ENCODE data around the gene GREB1L. TPM values are rescaled to one million over a fixed set of nuclear protein-coding genes. Genes with fewer than 3 reads are reported as not detected.

GREB1L gene
- polyA plus RNA-seq, 1 donor (not counting 4 experiments of a cell fraction or from before 2014, with no cell fraction given), result 5.5 TPM

DNA sequence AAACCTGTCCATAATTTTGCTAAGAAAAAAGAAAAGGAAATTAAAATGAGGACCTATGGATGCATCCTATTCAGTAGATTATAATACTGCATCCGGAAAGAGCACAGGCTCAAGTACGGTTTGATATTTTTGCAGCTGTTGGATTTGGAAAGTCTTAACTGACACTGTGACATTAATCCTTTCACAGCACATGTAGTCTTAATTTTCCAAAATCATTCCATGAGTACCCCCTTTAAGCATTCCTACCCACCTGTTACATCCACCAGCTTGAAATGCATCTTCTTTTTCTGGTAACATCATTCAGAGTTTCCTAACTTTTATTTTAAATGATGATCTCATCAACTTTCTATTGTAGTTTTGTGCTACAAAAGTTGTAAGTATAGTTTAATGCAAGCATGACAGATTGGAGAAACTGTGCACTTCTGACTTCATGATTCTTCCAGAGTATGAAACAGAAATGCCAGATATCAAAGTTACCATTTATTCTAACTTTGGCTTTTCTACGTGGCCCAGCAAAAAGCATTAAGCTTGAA lies 244.9 kb downstream of the GREB1L start:
- no peak for TF ChIP-seq EZH2 (IDR thresholded peaks at IDR 0.05; ENCODE audit: low read length)
- TF ChIP-seq, protein P1, sequence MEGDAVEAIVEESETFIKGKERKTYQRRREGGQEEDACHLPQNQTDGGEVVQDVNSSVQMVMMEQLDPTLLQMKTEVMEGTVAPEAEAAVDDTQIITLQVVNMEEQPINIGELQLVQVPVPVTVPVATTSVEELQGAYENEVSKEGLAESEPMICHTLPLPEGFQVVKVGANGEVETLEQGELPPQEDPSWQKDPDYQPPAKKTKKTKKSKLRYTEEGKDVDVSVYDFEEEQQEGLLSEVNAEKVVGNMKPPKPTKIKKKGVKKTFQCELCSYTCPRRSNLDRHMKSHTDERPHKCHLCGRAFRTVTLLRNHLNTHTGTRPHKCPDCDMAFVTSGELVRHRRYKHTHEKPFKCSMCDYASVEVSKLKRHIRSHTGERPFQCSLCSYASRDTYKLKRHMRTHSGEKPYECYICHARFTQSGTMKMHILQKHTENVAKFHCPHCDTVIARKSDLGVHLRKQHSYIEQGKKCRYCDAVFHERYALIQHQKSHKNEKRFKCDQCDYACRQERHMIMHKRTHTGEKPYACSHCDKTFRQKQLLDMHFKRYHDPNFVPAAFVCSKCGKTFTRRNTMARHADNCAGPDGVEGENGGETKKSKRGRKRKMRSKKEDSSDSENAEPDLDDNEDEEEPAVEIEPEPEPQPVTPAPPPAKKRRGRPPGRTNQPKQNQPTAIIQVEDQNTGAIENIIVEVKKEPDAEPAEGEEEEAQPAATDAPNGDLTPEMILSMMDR (optimal IDR thresholded peaks at IDR 0.05 in 1 of 3, IDR thresholded peaks at IDR 0.05 in 1 of 3, conservative IDR thresholded peaks at IDR 0.05 in 1 of 3; ENCODE audit: extremely low read depth in 1 of 3, insufficient read depth in 2 of 3, low read length in 3 of 3), result no peak
- H3K4me2 ChIP-seq (ENCODE audit: control insufficient read depth, extremely low read depth, insufficient read depth, low read depth, low read length), result no peak overlapping the region
- dilution Hi-C loops (cut with MboI; ENCODE audit: extremely low pct_ligation_motif_present, low sequenced_read_pairs), result no loop called here
- no peak overlapping the region for H3K27ac ChIP-seq (ENCODE audit: control insufficient read depth, insufficient read depth, low read length)
- no peak for DNase-seq (ENCODE audit: low read depth, low spot score)
- no peaks in the 10 kb centered on the region for H3K9me1 ChIP-seq (ENCODE audit: control insufficient read depth, extremely low read depth, insufficient read depth, low read length)
- FAIRE-seq, result no peak
- no peaks in the 10 kb centered on the region for H3K27me3 ChIP-seq (ENCODE audit: control insufficient read depth, extremely low read depth, insufficient read depth, low read length)
- H4K20me1 ChIP-seq (ENCODE audit: control insufficient read depth, extremely low read depth, insufficient read depth, low read length), result no peaks in the 10 kb centered on the region
- no peaks in the 10 kb centered on the region for H3K36me3 ChIP-seq (ENCODE audit: control insufficient read depth in 2 of 2, extremely low read depth in 1 of 2, insufficient read depth in 2 of 2, low read length in 2 of 2)
- H3K79me2 ChIP-seq (ENCODE audit: control insufficient read depth, insufficient read depth, low read length), result no peaks in the 10 kb centered on the region
- no peak overlapping the region for H3K9ac ChIP-seq (ENCODE audit: control insufficient read depth, extremely low read depth, insufficient read depth, low read length)
- H3K4me1 ChIP-seq (ENCODE audit: control insufficient read depth, extremely low read depth, insufficient read depth, low read length), result no peaks in the 10 kb centered on the region
- H3K4me3 ChIP-seq (ENCODE audit: control insufficient read depth in 2 of 3, extremely low read depth in 1 of 3, insufficient read depth in 2 of 3, low read depth in 1 of 3, low read length in 3 of 3), result no peak overlapping the region
- H2AFZ ChIP-seq (ENCODE audit: control insufficient read depth, low read length), result no peak overlapping the region
- H3K9me3 ChIP-seq (ENCODE audit: control insufficient read depth, low read depth, low read length), result no peaks in the 10 kb centered on the region

DNA sequence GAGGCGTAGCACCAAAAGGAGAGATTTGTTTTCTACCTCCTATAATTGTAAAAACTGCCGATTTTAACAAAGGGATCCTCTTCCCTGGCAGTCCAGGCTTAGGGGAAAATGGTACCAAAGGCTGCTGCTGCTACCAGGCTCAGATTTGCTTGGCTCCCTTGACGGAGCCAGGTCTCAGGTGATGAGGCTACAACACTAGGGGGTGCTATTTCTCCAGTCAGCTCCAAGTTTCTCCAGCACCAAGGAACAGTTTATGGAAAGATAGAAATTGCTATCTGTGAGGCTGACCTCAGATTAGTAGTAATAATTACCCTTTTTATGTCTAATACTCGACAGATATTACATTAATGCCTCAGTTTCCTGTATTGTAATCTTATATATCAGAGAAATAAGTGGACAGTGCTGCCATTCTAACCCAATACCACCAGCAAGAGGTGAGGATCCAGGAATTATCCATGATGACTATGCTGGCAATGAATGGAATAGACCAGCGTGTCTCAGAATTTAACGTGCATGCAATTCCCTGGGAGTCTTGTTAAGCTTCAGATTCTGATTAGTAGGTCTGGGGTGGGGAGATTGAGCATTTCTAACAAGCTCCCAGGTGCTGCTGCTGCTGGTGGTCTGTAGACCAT lies 247.2 kb downstream of the GREB1L start:
- Histone ChIP-seq H4K20me1 (ENCODE audit: control insufficient read depth, extremely low read depth, insufficient read depth, low read length) (no peaks in the 10 kb centered on the region), H3K9me1 (ENCODE audit: control insufficient read depth, extremely low read depth, insufficient read depth, low read length) (no peaks in the 10 kb centered on the region), H2AFZ (ENCODE audit: control insufficient read depth, low read length) (no peak overlapping the region), H3K9me3 (ENCODE audit: control insufficient read depth, low read depth, low read length) (no peaks in the 10 kb centered on the region), H3K4me2 (ENCODE audit: control insufficient read depth, extremely low read depth, insufficient read depth, low read depth, low read length) (no peak overlapping the region), H3K79me2 (ENCODE audit: control insufficient read depth, insufficient read depth, low read length) (no peaks in the 10 kb centered on the region), H3K4me1 (ENCODE audit: control insufficient read depth, extremely low read depth, insufficient read depth, low read length) (no peaks in the 10 kb centered on the region), H3K9ac (ENCODE audit: control insufficient read depth, extremely low read depth, insufficient read depth, low read length) (no peak overlapping the region), H3K4me3 (ENCODE audit: control insufficient read depth in 2 of 3, extremely low read depth in 1 of 3, insufficient read depth in 2 of 3, low read depth in 1 of 3, low read length in 3 of 3) (no peak overlapping the region), H3K27ac (ENCODE audit: control insufficient read depth, insufficient read depth, low read length) (no peak overlapping the region), H3K27me3 (ENCODE audit: control insufficient read depth, extremely low read depth, insufficient read depth, low read length) (no peaks in the 10 kb centered on the region), H3K36me3 (ENCODE audit: control insufficient read depth in 2 of 2, extremely low read depth in 1 of 2, insufficient read depth in 2 of 2, low read length in 2 of 2) (no peaks in the 10 kb centered on the region)
- FAIRE-seq (peak; percentile 86), DNase-seq (ENCODE audit: low read depth, low spot score) (peak; percentile 15)
- dilution Hi-C loops (cut with MboI; ENCODE audit: extremely low pct_ligation_motif_present, low sequenced_read_pairs), result no loop called here
- TF ChIP-seq EZH2 (IDR thresholded peaks at IDR 0.05; ENCODE audit: low read length), result no peak
- TF ChIP-seq, protein P1 (optimal IDR thresholded peaks at IDR 0.05 in 1 of 3, IDR thresholded peaks at IDR 0.05 in 1 of 3, conservative IDR thresholded peaks at IDR 0.05 in 1 of 3; ENCODE audit: extremely low read depth in 1 of 3, insufficient read depth in 2 of 3, low read length in 3 of 3), result peak; percentile 70 to 88 (median 83)

Measured in keratinocyte (primary cell).